HepG2 (cell line): Measurements from ENCODE around the gene ZNF285. TPM values are rescaled to one million over a fixed set of nuclear protein-coding genes. Genes with fewer than 3 reads are reported as not detected.

Experiments
- ADNP ChIP-seq: sonication (generic); formaldehyde crosslinking; IDR thresholded peaks from 2 replicates; pipeline ENCODE4 v1.4.0; 2020; ENCODE audit warnings: missing genetic modification reagents
- AGO1 ChIP-seq: fragments of 200-400 bp; formaldehyde crosslinking; IDR thresholded peaks from 2 replicates; pipeline ENCODE4 v1.6.1; 2017; ENCODE audit warnings: mild to moderate bottlenecking, low read depth, low read length, moderate library complexity; ENCODE audit not compliant: poor library complexity, severe bottlenecking
- ATRX ChIP-seq: sonication (generic); formaldehyde crosslinking; IDR thresholded peaks from 2 replicates; pipeline ENCODE4 v1.4.0; 2020; ENCODE audit warnings: missing genetic modification reagents, borderline replicate concordance
- CBFB ChIP-seq: sonication (generic); formaldehyde crosslinking; IDR thresholded peaks from 2 replicates; pipeline ENCODE4 v1.4.0; 2020; ENCODE audit warnings: missing genetic modification reagents
- CREB1 ChIP-seq, 2 experiments: fragments of 450-650 bp in 1 of 2; IDR thresholded peaks; 2 replicates each; pipeline ENCODE4 v1.6.1; 2016 to 2017; ENCODE audit warnings: control low read depth in 1 of 2, mild to moderate bottlenecking in 1 of 2, missing compliant biosample characterization in 1 of 2, missing genetic modification characterization in 1 of 2
- DZIP1 ChIP-seq: sonication (generic); formaldehyde crosslinking; IDR thresholded peaks from 2 replicates; pipeline ENCODE4 v1.5.0; 2020; ENCODE audit warnings: mild to moderate bottlenecking, missing genetic modification reagents
- ESRRA ChIP-seq: sonication (generic); formaldehyde crosslinking; IDR thresholded peaks from 2 replicates; pipeline ENCODE4 v1.5.1; 2020; ENCODE audit warnings: mild to moderate bottlenecking, low read depth, missing genetic modification reagents
- GATAD1 ChIP-seq: IDR thresholded peaks from 2 replicates; pipeline ENCODE4 v1.6.1; 2016; ENCODE audit warnings: missing genetic modification reagents, missing compliant biosample characterization
- KAT7 ChIP-seq: IDR thresholded peaks from 2 replicates; pipeline ENCODE4 v1.6.1; 2018; ENCODE audit warnings: borderline replicate concordance, missing compliant biosample characterization
- MTF2 ChIP-seq: sonication (generic); formaldehyde crosslinking; IDR thresholded peaks from 2 replicates; pipeline ENCODE4 v1.5.0; 2020; ENCODE audit warnings: missing genetic modification reagents, borderline replicate concordance
- NAIF1 ChIP-seq: sonication (generic); formaldehyde crosslinking; IDR thresholded peaks from 2 replicates; pipeline ENCODE4 v1.5.0; 2020; ENCODE audit warnings: mild to moderate bottlenecking, missing genetic modification reagents, borderline replicate concordance
- NFRKB ChIP-seq: fragments of 450-650 bp; IDR thresholded peaks from 2 replicates; pipeline ENCODE4 v1.6.1; 2017
- NR1H2 ChIP-seq: sonication (generic); formaldehyde crosslinking; IDR thresholded peaks from 2 replicates; pipeline ENCODE4 v1.8.1; 2022; ENCODE audit warnings: low read depth, missing genetic modification reagents, borderline replicate concordance
- SCMH1 ChIP-seq: sonication (generic); formaldehyde crosslinking; IDR thresholded peaks from 2 replicates; pipeline ENCODE4 v1.9.0; 2021; ENCODE audit warnings: missing genetic modification reagents, mild to moderate bottlenecking, borderline replicate concordance
- THAP9 ChIP-seq: sonication (generic); formaldehyde crosslinking; IDR thresholded peaks from 2 replicates; pipeline ENCODE4; 2020; ENCODE audit warnings: missing genetic modification reagents, mild to moderate bottlenecking, borderline replicate concordance
- UBTF ChIP-seq: sonication (generic); formaldehyde crosslinking; IDR thresholded peaks from 2 replicates; pipeline ENCODE4 v1.4.0; 2020; ENCODE audit warnings: mild to moderate bottlenecking, missing genetic modification reagents
- ZNF160 ChIP-seq: sonication (generic); formaldehyde crosslinking; IDR thresholded peaks from 2 replicates; pipeline ENCODE4 v1.8.0; 2022; ENCODE audit warnings: mild to moderate bottlenecking, inconsistent platforms, missing genetic modification reagents
- ZNF597 ChIP-seq: sonication (generic); formaldehyde crosslinking; IDR thresholded peaks from 2 replicates; pipeline ENCODE4 v1.5.0; 2020; ENCODE audit warnings: missing genetic modification reagents
- polyA plus RNA-seq, 8 experiments: library from polyadenylated mRNA; depleted of rRNA in 3 of 8; stranded (reverse) in 7 of 8; unstranded in 1 of 8; fragments of >200 nt; fragmentation: Illumina TruSeq in 4 of 8; extraction: Trizol in 4 of 8; gene quantifications; 2 replicates each; pipeline versions ENCODE4 v1.2.1 to v1.2.3, GENCODE V29; 2011 to 2016; ENCODE audit warnings: low read depth in 4 of 8, missing spikeins in 1 of 8, mixed read lengths in 1 of 8; ENCODE audit not compliant: insufficient read depth in 1 of 8
- total RNA-seq, 5 experiments: library from RNA; depleted of rRNA; stranded (reverse); fragments of >200 nt; fragmentation: Illumina TruSeq; extraction: Trizol; gene quantifications; 2 replicates each; pipeline ENCODE4 v1.2.3, GENCODE V29; 2016; ENCODE audit warnings: low read depth in 1 of 5

Gene ZNF285
- total and polyA plus RNA-seq, 2 of the 13 experiments (the other 11 are each of a cell fraction or from before 2014, with no cell fraction given): 0.82 to 1.7 TPM

GRCh38 chr19:44356383-44357111 lies 44.9 kb downstream of the ZNF285 start, which contains the start of gene ZNF112 (continued):
- TF ChIP-seq UBTF (CRISPR knock-in tag) (peak; percentile 62; the same call in 1 of the 2 replicates), DZIP1 (CRISPR knock-in tag) (0 out of 2 replicates have a peak, but pooled peaks have one; percentile 47), ATRX (CRISPR knock-in tag) (no peak), NR1H2 (CRISPR knock-in tag) (no peak), KAT7 (no peak; the same call in 1 of the 2 replicates), MTF2 (CRISPR knock-in tag) (no peak; the same call in 1 of the 2 replicates), ZNF597 (0 out of 2 replicates have a peak, but pooled peaks have one; percentile 17), THAP9 (CRISPR knock-in tag) (peak; percentile 69; the same call in 1 of the 2 replicates), ZNF160 (CRISPR knock-in tag) (no peak), CBFB (CRISPR knock-in tag) (no peak), GATAD1 (CRISPR knock-in tag) (peak; percentile 78), ESRRA (no peak), ADNP (CRISPR knock-in tag) (no peak), CREB1 (IDR thresholded peaks at IDR 0.05) (0 out of 2 replicates have a peak, but pooled peaks have one; percentile 12), CREB1 (CRISPR knock-in tag; IDR thresholded peaks at IDR 0.05) (peak; percentile 64), NAIF1 (CRISPR knock-in tag) (0 out of 2 replicates have a peak, but pooled peaks have one; percentile 73), SCMH1 (CRISPR knock-in tag) (no peak), AGO1 (no peak), NFRKB (no peak)
